GM19467 (cell line): ENCODE measurements around the gene MEI4.

Source experiments
- ATAC-seq: cut with Tn5 transposase; IDR thresholded peaks from one replicate; pipeline ENCODE4 v1.9.1; 2021; ENCODE audit warnings: mild to moderate bottlenecking, moderate library complexity; ENCODE audit not compliant: unreplicated experiment

MEI4 gene

GRCh38 chr6:77930382-77930781, 277.5 kb downstream of the MEI4 start:
- no peak for ATAC-seq

GRCh38 chr6:77930952-77931351, 278.1 kb downstream of the MEI4 start:
- ATAC-seq, result no peak

GRCh38 chr6:77962070-77962469, 309.2 kb downstream of the MEI4 start:
- ATAC-seq, result no peak

GRCh38 chr6:77965449-77965848, 312.6 kb downstream of the MEI4 start:
- no peak for ATAC-seq

- ATAC-seq, result no peak
These were observed 319.5 kb downstream of the MEI4 start for GRCh38 chr6:77972334-77972733.
